H9 (cell line): ENCODE measurements around the gene SLC12A3. TPM values are rescaled to one million over a fixed set of nuclear protein-coding genes. Genes with fewer than 3 reads are reported as not detected.

Experiments used
- DNase-seq: peaks from one replicate; pipeline ENCODE4 v3.0.0-alpha.2; 2017
- H2AFZ ChIP-seq: one replicate; pipeline ENCODE4 v1.6.1; 2013; ENCODE audit warnings: mild to moderate bottlenecking, low read length, control low read depth, moderate library complexity
- H2AK5ac ChIP-seq: 2 replicates; pipeline ENCODE4 v1.6.1; 2013; ENCODE audit warnings: low read length, control low read depth, mixed read lengths; ENCODE audit not compliant: insufficient read length
- H2BK120ac ChIP-seq: one replicate; pipeline ENCODE4 v1.6.1; 2013; ENCODE audit warnings: low read depth, mild to moderate bottlenecking, low read length, control low read depth, inconsistent platforms; ENCODE audit not compliant: poor library complexity, severe bottlenecking
- H2BK12ac ChIP-seq: 2 replicates; pipeline ENCODE4 v1.6.1; 2013; ENCODE audit warnings: low read length, control low read depth, mixed read lengths, low read depth; ENCODE audit not compliant: insufficient read length
- H2BK15ac ChIP-seq: 2 replicates; pipeline ENCODE4 v1.6.1; 2013; ENCODE audit warnings: low read depth, low read length, control low read depth
- H2BK20ac ChIP-seq: one replicate; pipeline ENCODE4 v1.6.1; 2013; ENCODE audit warnings: low read depth, mild to moderate bottlenecking, low read length, control low read depth, inconsistent platforms; ENCODE audit not compliant: poor library complexity, severe bottlenecking
- H2BK5ac ChIP-seq: 2 replicates; pipeline ENCODE4 v1.6.1; 2013; ENCODE audit warnings: low read length, control low read depth, mixed read lengths; ENCODE audit not compliant: insufficient read length
- H3K14ac ChIP-seq: 2 replicates; pipeline ENCODE4 v1.6.1; 2013; ENCODE audit warnings: low read length, control low read depth; ENCODE audit not compliant: insufficient read depth
- H3K18ac ChIP-seq: 2 replicates; pipeline ENCODE4 v1.6.1; 2013; ENCODE audit warnings: low read depth, mild to moderate bottlenecking, mixed read lengths, low read length, control low read depth; ENCODE audit not compliant: insufficient read length
- H3K23ac ChIP-seq: 2 replicates; pipeline ENCODE4 v1.6.1; 2013; ENCODE audit warnings: low read length, control low read depth, mixed read lengths, low read depth; ENCODE audit not compliant: insufficient read length
- H3K23me2 ChIP-seq: 2 replicates; pipeline ENCODE4 v1.6.1; 2013; ENCODE audit warnings: low read depth, mild to moderate bottlenecking, mixed read lengths, low read length, control low read depth; ENCODE audit not compliant: insufficient read length, poor library complexity, severe bottlenecking
- H3K27ac ChIP-seq: 2 replicates; pipeline ENCODE4 v1.5.1; 2013; ENCODE audit warnings: low read length, control low read depth, mixed read lengths, low read depth; ENCODE audit not compliant: insufficient read length
- H3K27me3 ChIP-seq: 2 replicates; pipeline ENCODE4 v1.6.1; 2013; ENCODE audit warnings: low read length, control low read depth, inconsistent platforms; ENCODE audit not compliant: insufficient read depth
- H3K4ac ChIP-seq: 2 replicates; pipeline ENCODE4 v1.6.1; 2013; ENCODE audit warnings: low read depth, mild to moderate bottlenecking, control low read depth, inconsistent platforms, low read length, moderate library complexity
- H3K4me1 ChIP-seq: 2 replicates; pipeline ENCODE4 v1.6.1; 2013; ENCODE audit warnings: low read length, control low read depth, inconsistent platforms; ENCODE audit not compliant: insufficient read depth
- H3K4me2 ChIP-seq: 2 replicates; pipeline ENCODE4 v1.6.1; 2013; ENCODE audit warnings: low read length, control low read depth, mixed read lengths; ENCODE audit not compliant: insufficient read length, insufficient read depth
- H3K56ac ChIP-seq: 2 replicates; pipeline ENCODE4 v1.6.1; 2013; ENCODE audit warnings: low read depth, mild to moderate bottlenecking, mixed read lengths, low read length, control low read depth; ENCODE audit not compliant: insufficient read length
- H3K79me1 ChIP-seq: 2 replicates; pipeline ENCODE4 v1.6.1; 2013; ENCODE audit warnings: low read depth, mild to moderate bottlenecking, moderate library complexity, low read length, control low read depth, inconsistent platforms; ENCODE audit not compliant: insufficient read depth, poor library complexity, severe bottlenecking
- H3K79me2 ChIP-seq: 2 replicates; pipeline ENCODE4 v1.6.1; 2013; ENCODE audit warnings: low read length, control low read depth, inconsistent platforms; ENCODE audit not compliant: insufficient read depth
- H3K9ac ChIP-seq: 2 replicates; pipeline ENCODE4 v1.6.1; 2013; ENCODE audit warnings: low read length, control low read depth, mixed read lengths; ENCODE audit not compliant: insufficient read length; ENCODE audit errors: extremely low read depth
- H3K9me3 ChIP-seq: one replicate; pipeline ENCODE4 v1.6.1; 2013; ENCODE audit warnings: low read depth, low read length, inconsistent platforms; ENCODE audit not compliant: control insufficient read depth
- H3T11ph ChIP-seq: one replicate; pipeline ENCODE4 v1.6.1; 2013; ENCODE audit warnings: mild to moderate bottlenecking, low read length, control low read depth, inconsistent platforms
- H4K20me1 ChIP-seq: one replicate; pipeline ENCODE4 v1.6.1; 2013; ENCODE audit not compliant: control insufficient read depth, insufficient read length, insufficient read depth
- H4K5ac ChIP-seq: 2 replicates; pipeline ENCODE4 v1.6.1; 2013; ENCODE audit warnings: low read depth, mild to moderate bottlenecking, mixed read lengths, low read length, control low read depth; ENCODE audit not compliant: insufficient read length
- H4K8ac ChIP-seq: replicated peaks from 2 replicates; pipeline ENCODE4 v1.6.1; 2013; ENCODE audit warnings: low read length, control low read depth, mixed read lengths, low read depth; ENCODE audit not compliant: insufficient read length
- H4K91ac ChIP-seq: 2 replicates; pipeline ENCODE4 v1.6.1; 2013; ENCODE audit warnings: low read depth, mild to moderate bottlenecking, moderate library complexity, mixed read lengths, low read length, control low read depth; ENCODE audit not compliant: insufficient read length
- H3K27ac Mint-ChIP-seq, 3 experiments: 2 replicates in 2 of 3; 3 replicates in 1 of 3; pipeline ENCODE4 v1.8.0; 2020 to 2021; ENCODE audit warnings: mixed read lengths in 3 of 3, mild to moderate bottlenecking in 1 of 3, moderate library complexity in 1 of 3
- H3K27me3 Mint-ChIP-seq: 2 replicates; pipeline ENCODE4 v1.8.0; 2021; ENCODE audit warnings: low read depth, mild to moderate bottlenecking, moderate library complexity, mixed read lengths
- H3K36me3 Mint-ChIP-seq, 3 experiments: 2 replicates in 2 of 3; 3 replicates in 1 of 3; pipeline ENCODE4 v1.8.0; 2020 to 2021; ENCODE audit warnings: low read depth in 3 of 3, mixed read lengths in 3 of 3; ENCODE audit not compliant: insufficient read depth in 1 of 3
- H3K4me1 Mint-ChIP-seq, 2 experiments: 2 replicates each; pipeline ENCODE4 v1.8.0; 2020; ENCODE audit warnings: mixed read lengths in 2 of 2
- H3K4me3 Mint-ChIP-seq, 2 experiments: 2 replicates in 1 of 2; 3 replicates in 1 of 2; pipeline ENCODE4 v1.8.0; 2020 to 2021; ENCODE audit warnings: mild to moderate bottlenecking in 2 of 2, mixed read lengths in 2 of 2, moderate library complexity in 1 of 2
- H3K9me3 Mint-ChIP-seq, 2 experiments: 2 replicates in 1 of 2; 3 replicates in 1 of 2; pipeline ENCODE4 v1.8.0; 2020; ENCODE audit warnings: mild to moderate bottlenecking in 2 of 2, mixed read lengths in 2 of 2, moderate library complexity in 1 of 2
- WGBS: extraction: QIAGEN DNeasy Blood & Tissue Kit; methylation state at CpG from one replicate; pipeline ENCODE4 v1.1.7; 2013; ENCODE audit warnings: missing lambda C conversion rate, low lambda C conversion rate, mixed read lengths; ENCODE audit not compliant: insufficient read length; ENCODE audit errors: extremely low coverage; 5-methylcytosine and 5-hydroxymethylcytosine counted together
- total RNA-seq: library from RNA; stranded (reverse); gene quantifications from 2 replicates; pipeline ENCODE4 v1.2.1, GENCODE V29; 2021
- TF ChIP-seq, protein P1 (sequence below): fragments of 200-600 bp; sonication (generic); conservative IDR thresholded peaks from 3 replicates; pipeline ENCODE4 v1.8.0; 2021; ENCODE audit warnings: antibody characterized with exemption, mild to moderate bottlenecking

Gene SLC12A3
- total RNA-seq, 1 experiment from 2014 or later, result not detected

DNA sequence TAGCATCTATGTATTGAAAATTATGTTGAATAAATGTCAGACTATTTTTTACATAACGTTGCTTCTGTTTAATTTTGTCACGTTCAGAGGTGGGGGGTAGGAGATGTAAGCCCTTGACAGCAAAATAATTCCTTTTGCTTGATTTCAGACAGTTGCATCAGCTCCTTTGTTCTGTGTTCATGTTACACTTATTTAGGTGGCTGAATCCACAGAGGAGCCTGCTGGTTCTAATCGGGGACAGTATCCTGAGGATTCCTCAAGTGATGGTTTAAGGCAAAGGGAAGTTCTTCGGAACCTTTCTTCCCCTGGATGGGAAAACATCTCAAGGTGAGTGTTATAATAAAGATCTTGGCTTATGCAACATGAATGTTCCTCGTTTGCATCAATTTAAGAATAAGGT is 71.5 kb downstream of the SLC12A3 start:
- H3T11ph ChIP-seq, result no peak overlapping the region
- H2BK12ac ChIP-seq, result no peak overlapping the region
- H3K4me1 ChIP-seq, result no peaks in the 10 kb centered on the region
- H2AK5ac ChIP-seq, result no peak overlapping the region
- no peaks in the 10 kb centered on the region for H3K27me3 ChIP-seq
- H3K4me1 Mint-ChIP-seq, result peaks cover 11 to 12% of the 10 kb centered on the region in 2 experiments; a peak in 3 of 4 replicates
- H3K79me1 ChIP-seq, result peaks cover 2% of the 10 kb centered on the region
- no peak overlapping the region for H3K4me2 ChIP-seq
- H2BK5ac ChIP-seq, result no peak overlapping the region
- no peak overlapping the region for H3K4me3 Mint-ChIP-seq
- H4K8ac ChIP-seq, result no peak overlapping the region
- no peak overlapping the region for H3K9ac ChIP-seq
- H3K27ac ChIP-seq, result no peak overlapping the region
- H3K4ac ChIP-seq, result no peak overlapping the region
- no peaks in the 10 kb centered on the region for H3K9me3 Mint-ChIP-seq
- no peak overlapping the region for H2BK20ac ChIP-seq
- H4K5ac ChIP-seq, result no peak overlapping the region
- peaks cover 9% of the 10 kb centered on the region; the same call in 1 of the 2 replicates for H3K79me2 ChIP-seq
- H3K14ac ChIP-seq, result no peak overlapping the region
- H2AFZ ChIP-seq, result no peak overlapping the region
- no peak overlapping the region for H3K56ac ChIP-seq
- TF ChIP-seq, protein P1, sequence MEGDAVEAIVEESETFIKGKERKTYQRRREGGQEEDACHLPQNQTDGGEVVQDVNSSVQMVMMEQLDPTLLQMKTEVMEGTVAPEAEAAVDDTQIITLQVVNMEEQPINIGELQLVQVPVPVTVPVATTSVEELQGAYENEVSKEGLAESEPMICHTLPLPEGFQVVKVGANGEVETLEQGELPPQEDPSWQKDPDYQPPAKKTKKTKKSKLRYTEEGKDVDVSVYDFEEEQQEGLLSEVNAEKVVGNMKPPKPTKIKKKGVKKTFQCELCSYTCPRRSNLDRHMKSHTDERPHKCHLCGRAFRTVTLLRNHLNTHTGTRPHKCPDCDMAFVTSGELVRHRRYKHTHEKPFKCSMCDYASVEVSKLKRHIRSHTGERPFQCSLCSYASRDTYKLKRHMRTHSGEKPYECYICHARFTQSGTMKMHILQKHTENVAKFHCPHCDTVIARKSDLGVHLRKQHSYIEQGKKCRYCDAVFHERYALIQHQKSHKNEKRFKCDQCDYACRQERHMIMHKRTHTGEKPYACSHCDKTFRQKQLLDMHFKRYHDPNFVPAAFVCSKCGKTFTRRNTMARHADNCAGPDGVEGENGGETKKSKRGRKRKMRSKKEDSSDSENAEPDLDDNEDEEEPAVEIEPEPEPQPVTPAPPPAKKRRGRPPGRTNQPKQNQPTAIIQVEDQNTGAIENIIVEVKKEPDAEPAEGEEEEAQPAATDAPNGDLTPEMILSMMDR, result no peak
- H4K20me1 ChIP-seq, result no peaks in the 10 kb centered on the region
- peaks cover 9% of the 10 kb centered on the region for H3K23me2 ChIP-seq
- peaks cover 42 to 71% (median 64%) of the 10 kb centered on the region in 3 experiments for H3K36me3 Mint-ChIP-seq
- no peak overlapping the region for H2BK120ac ChIP-seq
- no peak overlapping the region for H3K23ac ChIP-seq
- H3K9me3 ChIP-seq, result no peaks in the 10 kb centered on the region
- WGBS, result no CpG with 5 or more reads among the region's 5 CpGs
- no peak overlapping the region; a peak in 1 of 7 replicates for H3K27ac Mint-ChIP-seq
- H2BK15ac ChIP-seq, result no peak overlapping the region
- H3K27me3 Mint-ChIP-seq, result no peaks in the 10 kb centered on the region
- no peak overlapping the region for H3K18ac ChIP-seq
- H4K91ac ChIP-seq, result no peak overlapping the region
- no peak for DNase-seq
